Subcutaneous adipose tissue (tissue), 4 donors: ENCODE data around the gene HOMER1. TPM values are rescaled to one million over a fixed set of nuclear protein-coding genes. Genes with fewer than 3 reads are reported as not detected.

Experiments
- total RNA-seq, 4 donors: library from RNA; depleted of rRNA; stranded (reverse); fragments of >200 nt; gene quantifications; one replicate each; pipeline ENCODE4 v1.1.0, GENCODE V29; 2016
- TF ChIP-seq, protein P1 (sequence below): fragments of 450-650 bp; IDR thresholded peaks from one replicate; pipeline ENCODE4 v1.5.1; 2016; ENCODE audit warnings: low read depth, mild to moderate bottlenecking, control low read depth, antibody characterized with exemption, moderate library complexity

Gene HOMER1
- total RNA-seq, 4 donors from 2014 or later, result 1.5 to 7.2 (median 3.7) TPM

DNA sequence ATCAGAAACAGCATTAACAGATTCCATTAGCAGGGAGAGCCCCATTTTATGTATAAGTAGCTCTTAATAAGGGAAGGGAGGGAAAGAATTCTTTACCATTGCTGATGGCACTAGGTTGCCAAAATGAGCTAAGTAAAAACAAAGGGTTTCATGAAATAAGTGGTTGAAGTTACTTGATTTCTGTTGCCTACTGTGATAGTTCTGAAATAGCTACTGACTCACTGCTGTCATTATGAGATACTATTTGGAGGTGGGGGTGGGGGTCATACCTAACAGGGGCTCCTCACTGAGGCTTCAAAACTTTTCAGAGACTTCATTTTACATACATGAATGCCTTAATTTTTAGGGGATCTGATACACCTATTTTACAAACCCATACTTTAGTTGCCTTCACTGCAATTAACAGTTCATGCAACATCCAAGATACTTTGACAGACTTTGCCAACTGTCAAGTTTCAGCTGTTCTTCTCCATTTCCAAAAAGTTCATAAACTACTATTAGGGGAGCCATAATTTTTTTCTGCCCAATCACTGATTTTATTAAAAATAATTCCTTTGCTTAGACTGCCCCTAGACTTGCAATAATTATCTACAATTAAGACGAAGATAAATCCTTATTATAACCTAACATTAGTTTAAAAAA, 4.6 kb downstream of the HOMER1 start:
- TF ChIP-seq, protein P1, sequence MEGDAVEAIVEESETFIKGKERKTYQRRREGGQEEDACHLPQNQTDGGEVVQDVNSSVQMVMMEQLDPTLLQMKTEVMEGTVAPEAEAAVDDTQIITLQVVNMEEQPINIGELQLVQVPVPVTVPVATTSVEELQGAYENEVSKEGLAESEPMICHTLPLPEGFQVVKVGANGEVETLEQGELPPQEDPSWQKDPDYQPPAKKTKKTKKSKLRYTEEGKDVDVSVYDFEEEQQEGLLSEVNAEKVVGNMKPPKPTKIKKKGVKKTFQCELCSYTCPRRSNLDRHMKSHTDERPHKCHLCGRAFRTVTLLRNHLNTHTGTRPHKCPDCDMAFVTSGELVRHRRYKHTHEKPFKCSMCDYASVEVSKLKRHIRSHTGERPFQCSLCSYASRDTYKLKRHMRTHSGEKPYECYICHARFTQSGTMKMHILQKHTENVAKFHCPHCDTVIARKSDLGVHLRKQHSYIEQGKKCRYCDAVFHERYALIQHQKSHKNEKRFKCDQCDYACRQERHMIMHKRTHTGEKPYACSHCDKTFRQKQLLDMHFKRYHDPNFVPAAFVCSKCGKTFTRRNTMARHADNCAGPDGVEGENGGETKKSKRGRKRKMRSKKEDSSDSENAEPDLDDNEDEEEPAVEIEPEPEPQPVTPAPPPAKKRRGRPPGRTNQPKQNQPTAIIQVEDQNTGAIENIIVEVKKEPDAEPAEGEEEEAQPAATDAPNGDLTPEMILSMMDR, result no peak

DNA sequence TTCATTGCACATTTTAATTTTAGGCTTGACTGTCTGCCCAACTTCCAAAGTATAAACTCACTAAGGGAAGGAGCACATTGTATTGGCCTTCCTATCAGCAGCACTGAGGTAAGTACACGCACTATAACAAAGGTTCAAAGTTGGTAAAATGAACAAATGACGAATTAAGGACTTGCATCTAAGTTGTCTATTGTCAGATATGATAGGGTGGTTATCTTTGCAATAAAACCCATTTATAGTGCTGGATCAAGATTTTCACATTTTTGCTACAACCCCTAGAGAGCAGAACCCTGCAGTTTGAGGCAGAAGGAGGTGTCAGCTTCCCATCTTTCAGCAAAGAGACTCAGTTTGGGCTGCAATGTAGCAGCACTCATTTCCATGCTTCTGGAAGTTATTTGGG, 5.1 kb downstream of the HOMER1 start:
- TF ChIP-seq, protein P1, result no peak

- TF ChIP-seq, protein P1, result no peak
Measured at GRCh38 chr5:79508354-79508753, 5.6 kb downstream of the HOMER1 start.

GRCh38 chr5:79507251-79508205, 6.4 kb downstream of the HOMER1 start:
- TF ChIP-seq, protein P1, result no peak

DNA sequence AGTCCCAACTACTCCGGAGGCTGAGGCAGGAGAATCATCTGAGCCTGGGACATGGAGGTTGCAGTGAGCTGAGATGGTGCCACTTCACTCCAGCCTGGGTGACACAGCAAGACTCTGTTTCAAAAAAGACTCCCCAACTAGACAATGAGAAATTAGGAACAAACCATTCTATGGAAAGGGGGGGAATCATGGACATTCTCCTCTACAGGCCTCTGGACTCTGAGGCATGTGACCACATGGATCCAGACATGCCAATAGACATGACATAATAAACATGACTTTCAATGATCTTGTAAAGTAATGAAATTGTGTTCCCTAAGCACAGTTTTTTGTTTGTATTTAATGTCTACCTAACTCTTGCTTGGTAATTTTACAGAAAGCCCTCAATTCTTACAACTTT, 8.8 kb downstream of the HOMER1 start:
- TF ChIP-seq, protein P1, result no peak

DNA sequence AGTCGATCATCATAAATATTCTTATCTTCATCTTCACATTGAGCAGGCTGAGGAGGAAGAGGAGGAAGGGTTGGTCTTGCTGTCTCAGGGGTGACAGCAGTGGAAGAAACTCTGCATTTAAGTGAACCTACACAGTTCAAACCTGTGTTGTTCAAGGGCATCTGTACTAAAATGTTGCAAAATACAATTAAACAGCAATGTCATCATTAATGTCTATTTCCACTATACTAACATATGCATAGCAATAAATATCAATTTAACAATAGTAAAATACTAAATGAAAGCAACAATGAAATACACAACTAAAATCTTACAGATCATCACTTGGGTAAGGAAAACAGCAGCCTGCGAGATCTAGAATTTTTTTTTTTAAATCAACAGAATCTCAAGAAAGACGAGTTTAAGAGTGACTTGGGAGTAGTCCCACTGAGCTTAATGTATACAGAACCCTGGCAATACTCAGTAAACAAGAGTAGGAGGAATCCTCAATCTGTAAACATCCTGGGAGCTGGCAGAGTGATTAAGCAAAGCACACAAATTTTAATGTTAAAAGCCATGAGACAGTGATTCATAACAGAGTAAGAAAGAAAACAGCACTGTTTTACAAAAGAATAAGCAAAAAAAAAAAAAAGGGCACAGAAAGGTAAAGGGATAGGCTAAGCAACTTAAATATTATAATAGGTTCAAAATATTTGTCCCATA, 10.0 kb downstream of the HOMER1 start:
- TF ChIP-seq, protein P1, result no peak
